Measurements from ENCODE around the gene NSUN2.

Gene NSUN2

DNA sequence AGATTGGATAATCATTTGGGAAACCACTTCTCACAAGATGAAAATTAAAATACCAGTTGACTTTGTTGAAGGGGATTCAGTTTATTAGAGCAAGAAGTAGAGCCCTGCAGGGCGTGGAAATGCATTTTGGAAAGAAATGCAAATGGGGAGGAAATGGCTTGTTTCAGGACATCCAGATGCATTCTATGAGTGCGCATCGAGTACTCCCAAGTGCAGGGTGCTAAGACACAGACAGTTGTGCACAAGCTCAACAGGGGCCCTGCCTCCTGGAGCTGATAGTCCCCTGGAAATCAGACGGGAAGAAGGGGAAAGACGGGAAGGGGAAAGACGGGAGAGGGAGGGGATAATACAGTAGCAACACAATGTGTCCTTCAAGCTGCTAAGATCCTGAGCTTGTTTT, 64.0 kb downstream of the NSUN2 start:
- Histone ChIP-seq H3K9ac (ENCODE audit: low read length) (no peak overlapping the region), H3K9me3 (replicated peaks; ENCODE audit: insufficient read depth, low read length) (no peaks in the 10 kb centered on the region), H3K79me2 (ENCODE audit: low read length) (no peaks in the 10 kb centered on the region), H3K9me2 (replicated peaks; ENCODE audit: insufficient read depth, low read length) (no peaks in the 10 kb centered on the region), H3K4me1 (ENCODE audit: low read length) (no peaks in the 10 kb centered on the region), H3F3A (ENCODE audit: insufficient read depth, low read length) (no peaks in the 10 kb centered on the region), H3K27me3 (replicated peaks; ENCODE audit: insufficient read depth, low read length) (no peaks in the 10 kb centered on the region), H3K4me3 (ENCODE audit: low read length) (no peak overlapping the region), H2AFZ (ENCODE audit: low read length) (no peak overlapping the region), H3K36me3 (replicated peaks; ENCODE audit: insufficient read depth, low read length) (no peaks in the 10 kb centered on the region), H4K20me1 (ENCODE audit: insufficient read depth, low read length) (no peaks in the 10 kb centered on the region), H3K4me2 (ENCODE audit: low read depth, low read length) (no peak overlapping the region), H3K27ac (ENCODE audit: low read length) (no peak overlapping the region)
- TF ChIP-seq EZH2phosphoT487 (IDR thresholded peaks at IDR 0.05; ENCODE audit: low read length): no peak
- TF ChIP-seq EZH2 (optimal IDR thresholded peaks at IDR 0.05; ENCODE audit: low read depth, low read length): no peak
- TF ChIP-seq CTCF (IDR thresholded peaks at IDR 0.05; ENCODE audit: low read length): no peak
- no peak for DNase-seq

- Histone ChIP-seq H2AFZ (ENCODE audit: low read length) (no peak overlapping the region), H3K9me2 (replicated peaks; ENCODE audit: insufficient read depth, low read length) (no peaks in the 10 kb centered on the region), H3K79me2 (ENCODE audit: low read length) (no peaks in the 10 kb centered on the region), H3F3A (ENCODE audit: insufficient read depth, low read length) (no peaks in the 10 kb centered on the region), H3K4me2 (ENCODE audit: low read depth, low read length) (no peak overlapping the region), H3K36me3 (replicated peaks; ENCODE audit: insufficient read depth, low read length) (no peaks in the 10 kb centered on the region), H3K9me3 (replicated peaks; ENCODE audit: insufficient read depth, low read length) (no peaks in the 10 kb centered on the region), H3K4me1 (ENCODE audit: low read length) (no peaks in the 10 kb centered on the region), H3K9ac (ENCODE audit: low read length) (no peak overlapping the region), H3K27me3 (replicated peaks; ENCODE audit: insufficient read depth, low read length) (no peaks in the 10 kb centered on the region), H3K27ac (ENCODE audit: low read length) (no peak overlapping the region), H4K20me1 (ENCODE audit: insufficient read depth, low read length) (no peaks in the 10 kb centered on the region), H3K4me3 (ENCODE audit: low read length) (no peak overlapping the region)
- DNase-seq: no peak
- TF ChIP-seq CTCF (IDR thresholded peaks at IDR 0.05; ENCODE audit: low read length) (no peak), EZH2 (optimal IDR thresholded peaks at IDR 0.05; ENCODE audit: low read depth, low read length) (no peak), EZH2phosphoT487 (IDR thresholded peaks at IDR 0.05; ENCODE audit: low read length) (no peak)
These were observed 64.5 kb downstream of the NSUN2 start for GRCh38 chr5:6568383-6568782.

DNA sequence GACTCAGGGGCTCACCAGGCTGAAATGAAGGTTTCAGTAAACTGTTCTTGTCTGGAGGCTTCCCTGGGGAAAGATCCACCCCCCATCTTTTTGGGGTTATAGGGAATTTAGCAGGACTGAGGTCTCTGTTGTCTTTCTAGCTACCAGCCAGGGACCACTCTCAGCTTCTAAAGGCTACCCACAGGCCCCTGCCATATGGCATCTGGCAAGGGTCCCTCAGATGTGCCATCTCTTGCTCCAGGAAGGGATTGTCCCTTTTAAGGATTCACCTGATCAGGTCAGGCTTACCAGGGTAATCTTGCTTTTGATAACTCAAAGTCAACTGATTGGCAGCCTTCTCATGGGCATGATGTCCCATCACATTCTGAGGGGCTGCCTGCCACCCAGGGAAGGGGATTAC, 65.0 kb downstream of the NSUN2 start:
- Histone ChIP-seq H3K4me3 (ENCODE audit: low read length) (no peak overlapping the region), H3K27me3 (replicated peaks; ENCODE audit: insufficient read depth, low read length) (no peaks in the 10 kb centered on the region), H3K36me3 (replicated peaks; ENCODE audit: insufficient read depth, low read length) (no peaks in the 10 kb centered on the region), H3K9ac (ENCODE audit: low read length) (no peak overlapping the region), H3K9me3 (replicated peaks; ENCODE audit: insufficient read depth, low read length) (no peaks in the 10 kb centered on the region), H3K79me2 (ENCODE audit: low read length) (no peaks in the 10 kb centered on the region), H3K4me2 (ENCODE audit: low read depth, low read length) (no peak overlapping the region), H3K4me1 (ENCODE audit: low read length) (no peaks in the 10 kb centered on the region), H3K9me2 (replicated peaks; ENCODE audit: insufficient read depth, low read length) (no peaks in the 10 kb centered on the region), H3K27ac (ENCODE audit: low read length) (no peak overlapping the region), H4K20me1 (ENCODE audit: insufficient read depth, low read length) (no peaks in the 10 kb centered on the region), H3F3A (ENCODE audit: insufficient read depth, low read length) (no peaks in the 10 kb centered on the region), H2AFZ (ENCODE audit: low read length) (no peak overlapping the region)
- TF ChIP-seq EZH2 (optimal IDR thresholded peaks at IDR 0.05; ENCODE audit: low read depth, low read length): no peak
- no peak for TF ChIP-seq EZH2phosphoT487 (IDR thresholded peaks at IDR 0.05; ENCODE audit: low read length)
- no peak for TF ChIP-seq CTCF (IDR thresholded peaks at IDR 0.05; ENCODE audit: low read length)
- DNase-seq: no peak
